SW480 (cell line): ENCODE data around the gene AKR1C2.
"Not testable (repeated sequence)": the region's sequence is repeated elsewhere in the genome, so short reads cannot be mapped to it uniquely, and the experiment has no call there.

Source experiments
- DNase-seq: peaks from one replicate; pipeline ENCODE4 v3.0.0-alpha.2; 2016; ENCODE audit warnings: low spot score

Gene AKR1C2

GRCh38 chr10:5003127-5004029 lies at the start of gene AKR1C2:
AKR1C2 (minus strand) TSS chr10:5003857; CDS start chr10:5003835, 22 bp downstream.
- DNase-seq, result not testable (repeated sequence)

- not testable (repeated sequence) for DNase-seq
Measured at GRCh38 chr10:5052951-5053500, 49.4 kb upstream of the AKR1C2 start.

GRCh38 chr10:5047912-5048628 lies 44.4 kb upstream of the AKR1C2 start:
- DNase-seq, result no peak

- DNase-seq, result not testable (repeated sequence)
Measured at GRCh38 chr10:5047055-5047454, 43.4 kb upstream of the AKR1C2 start.

GRCh38 chr10:5046410-5046809 lies 42.8 kb upstream of the AKR1C2 start:
- DNase-seq, result no peak

- DNase-seq, result no peak
Measured at GRCh38 chr10:5045095-5045494, 41.4 kb upstream of the AKR1C2 start.

GRCh38 chr10:5043716-5044115 lies 40.1 kb upstream of the AKR1C2 start:
- no peak for DNase-seq

- DNase-seq, result no peak
Measured at GRCh38 chr10:5042922-5043321, 39.3 kb upstream of the AKR1C2 start.

GRCh38 chr10:5041471-5042023 lies 37.9 kb upstream of the AKR1C2 start:
- no peak for DNase-seq

GRCh38 chr10:5040781-5041470 lies 37.3 kb upstream of the AKR1C2 start:
- no peak for DNase-seq

- DNase-seq, result no peak
Measured at GRCh38 chr10:5040010-5040673, 36.5 kb upstream of the AKR1C2 start.

GRCh38 chr10:5038733-5039132 lies 35.1 kb upstream of the AKR1C2 start:
- no peak for DNase-seq

- no peak for DNase-seq
Measured at GRCh38 chr10:5038101-5038500, 34.4 kb upstream of the AKR1C2 start.

GRCh38 chr10:5036511-5036910 lies 32.9 kb upstream of the AKR1C2 start:
- no peak for DNase-seq

GRCh38 chr10:5035356-5035755 lies 31.7 kb upstream of the AKR1C2 start:
- DNase-seq, result no peak

GRCh38 chr10:5034588-5034987 lies 30.9 kb upstream of the AKR1C2 start:
- DNase-seq, result no peak

GRCh38 chr10:5033061-5033778 lies 29.6 kb upstream of the AKR1C2 start:
- no peak for DNase-seq

- DNase-seq, result not testable (repeated sequence)
Measured at GRCh38 chr10:5032444-5032843, 28.8 kb upstream of the AKR1C2 start.

- not testable (repeated sequence) for DNase-seq
Measured at GRCh38 chr10:5031588-5031987, 27.9 kb upstream of the AKR1C2 start.

GRCh38 chr10:5030989-5031388 lies 27.3 kb upstream of the AKR1C2 start:
- no peak for DNase-seq

- DNase-seq, result not testable (repeated sequence)
Measured at GRCh38 chr10:5025461-5025881, 21.8 kb upstream of the AKR1C2 start.
